Fibroblast of lung (primary cell): Measurements from ENCODE around the gene ITGB3. TPM values are rescaled to one million over a fixed set of nuclear protein-coding genes. Genes with fewer than 3 reads are reported as not detected.

Source experiments
- DNase-seq, 2 donors: peaks; one replicate each; pipeline versions ENCODE4 v3.0.0 to v3.0.0-alpha.2; 2010; ENCODE audit warnings: low read depth in 2 of 2
- H2AFZ ChIP-seq: 2 replicates; pipeline ENCODE4 v1.5.1; 2012; ENCODE audit warnings: low read length, control low read depth, inconsistent platforms
- H3K27ac ChIP-seq: 2 replicates; pipeline ENCODE4 v1.5.1; 2011; ENCODE audit warnings: low read length, control low read depth; ENCODE audit not compliant: insufficient read depth
- H3K27me3 ChIP-seq: 2 replicates; pipeline ENCODE4 v1.5.1; 2011; ENCODE audit warnings: mild to moderate bottlenecking, low read length; ENCODE audit not compliant: control insufficient read depth, insufficient read depth
- H3K36me3 ChIP-seq: 2 replicates; pipeline ENCODE4 v1.5.1; 2011; ENCODE audit warnings: low read length; ENCODE audit not compliant: control insufficient read depth, insufficient read depth
- H3K4me1 ChIP-seq: 2 replicates; pipeline ENCODE4 v1.5.1; 2011; ENCODE audit warnings: low read length; ENCODE audit not compliant: control insufficient read depth, insufficient read depth; ENCODE audit errors: extremely low read depth
- H3K4me2 ChIP-seq: 2 replicates; pipeline ENCODE4 v1.5.1; 2011; ENCODE audit warnings: low read length, control low read depth; ENCODE audit not compliant: insufficient read depth; ENCODE audit errors: extremely low read depth
- H3K4me3 ChIP-seq, 4 experiments: fragments of 200-600 bp in 1 of 4; sonication (generic) in 1 of 4; replicated peaks in 1 of 4; 2 replicates each; pipeline ENCODE4 v1.5.1; 2011 to 2016; ENCODE audit warnings: low read length in 4 of 4, low read depth in 3 of 4, mild to moderate bottlenecking in 3 of 4, control low read depth in 2 of 4, inconsistent platforms in 1 of 4, mixed read lengths in 1 of 4; ENCODE audit not compliant: insufficient read depth in 1 of 4; ENCODE audit errors: control extremely low read depth in 1 of 4
- H3K79me2 ChIP-seq: 2 replicates; pipeline ENCODE4 v1.5.1; 2012; ENCODE audit warnings: mild to moderate bottlenecking, low read length, inconsistent platforms; ENCODE audit not compliant: control insufficient read depth, insufficient read depth
- H3K9ac ChIP-seq: 2 replicates; pipeline ENCODE4 v1.5.1; 2011; ENCODE audit warnings: mild to moderate bottlenecking, low read length, control low read depth; ENCODE audit not compliant: insufficient read depth
- H3K9me3 ChIP-seq: 2 replicates; pipeline ENCODE4 v1.5.1; 2012; ENCODE audit warnings: low read depth, low read length; ENCODE audit not compliant: control insufficient read depth, insufficient read depth
- H4K20me1 ChIP-seq: 2 replicates; pipeline ENCODE4 v1.5.1; 2011; ENCODE audit warnings: low read length; ENCODE audit not compliant: control insufficient read depth, insufficient read depth; ENCODE audit errors: extremely low read depth
- CTCF ChIP-seq, 2 donors: IDR thresholded peaks in 1 of 2; conservative IDR thresholded peaks in 1 of 2; 1 replicate in 1 of 2; 2 replicates in 1 of 2; pipeline ENCODE4 v1.5.1; 2011 to 2012; ENCODE audit warnings: low read length in 2 of 2, control low read depth in 1 of 2, inconsistent platforms in 1 of 2, low read depth in 1 of 2, mild to moderate bottlenecking in 1 of 2
- EZH2 ChIP-seq: IDR thresholded peaks from 2 replicates; pipeline ENCODE4 v1.5.1; 2012; ENCODE audit warnings: low read length, control low read depth, mild to moderate bottlenecking; ENCODE audit errors: missing control alignments
- polyA plus RNA-seq, 2 donors: library from polyadenylated mRNA; depleted of rRNA in 1 of 2; stranded (reverse) in 1 of 2; unstranded in 1 of 2; fragments of >200 nt; gene quantifications; 2 replicates each; pipeline ENCODE4 v1.2.1, GENCODE V29; 2011 to 2012; ENCODE audit warnings: missing spikeins in 1 of 2
- total RNA-seq: library from RNA; depleted of rRNA; stranded (reverse); fragments of >200 nt; gene quantifications from 2 replicates; pipeline ENCODE4 v1.2.1, GENCODE V29; 2014

The ITGB3 gene
- total and polyA plus RNA-seq, 2 donors (not counting 1 experiment from before 2014, with no cell fraction given), result 22.0 to 23.3 TPM

- Histone ChIP-seq H3K9me3 (no peaks in the 10 kb centered on the region), H3K27me3 (no peaks in the 10 kb centered on the region), H3K79me2 (no peaks in the 10 kb centered on the region), H3K36me3 (no peaks in the 10 kb centered on the region), H2AFZ (no peak overlapping the region), H3K4me1 (peaks cover 14% of the 10 kb centered on the region), H4K20me1 (no peaks in the 10 kb centered on the region), H3K4me2 (no peak overlapping the region), H3K27ac (no peak overlapping the region), H3K9ac (no peak overlapping the region), H3K4me3 (no peak overlapping the region)
- no peak for DNase-seq
- TF ChIP-seq CTCF (conservative IDR thresholded peaks at IDR 0.05 in 1 of 2, IDR thresholded peaks at IDR 0.05 in 1 of 2; ENCODE audit: low read depth in 1 of 2, low read length in 2 of 2), result no peak
- no peak for TF ChIP-seq EZH2
Measured at GRCh38 chr17:47238321-47239010, 15.2 kb upstream of the ITGB3 start.

- TF ChIP-seq EZH2 (no peak), CTCF (conservative IDR thresholded peaks at IDR 0.05 in 1 of 2, IDR thresholded peaks at IDR 0.05 in 1 of 2; ENCODE audit: low read depth in 1 of 2, low read length in 2 of 2) (no peak)
- H3K4me2 ChIP-seq, result no peak overlapping the region
- no peak overlapping the region for H3K9ac ChIP-seq
Measured at GRCh38 chr17:47239619-47239966, 14.0 kb upstream of the ITGB3 start.

GRCh38 chr17:47239967-47240651 is 13.5 kb upstream of the ITGB3 start:
- H3K9ac ChIP-seq, result no peak overlapping the region
- H3K9me3 ChIP-seq, result no peaks in the 10 kb centered on the region

More at GRCh38 chr17:47239619-47239966, 14.0 kb upstream of the ITGB3 start:
- Histone ChIP-seq H3K4me3 (no peak overlapping the region), H3K27me3 (no peaks in the 10 kb centered on the region), H3K36me3 (no peaks in the 10 kb centered on the region), H3K27ac (peak overlapping the region; percentile 57), H3K9me3 (no peaks in the 10 kb centered on the region), H2AFZ (no peak overlapping the region), H3K4me1 (peaks cover 14% of the 10 kb centered on the region), H4K20me1 (no peaks in the 10 kb centered on the region), H3K79me2 (no peaks in the 10 kb centered on the region)
- DNase-seq, result no peak

More at GRCh38 chr17:47239967-47240651, 13.5 kb upstream of the ITGB3 start:
- peak; percentile 93 to 97 for DNase-seq
- Histone ChIP-seq H3K36me3 (no peaks in the 10 kb centered on the region), H3K79me2 (no peaks in the 10 kb centered on the region), H3K4me3 (no peak overlapping the region), H3K4me2 (no peak overlapping the region), H3K4me1 (peaks cover 14% of the 10 kb centered on the region), H3K27me3 (no peaks in the 10 kb centered on the region), H4K20me1 (no peaks in the 10 kb centered on the region), H3K27ac (peak overlapping the region; percentile 57), H2AFZ (no peak overlapping the region)
- no peak for TF ChIP-seq EZH2
